ENCODE data around the gene AGK. TPM values are rescaled to one million over a fixed set of nuclear protein-coding genes. Genes with fewer than 3 reads are reported as not detected.

The AGK gene
- total and polyA plus RNA-seq, 4 donors: 7.2 to 13.6 (median 8.9) TPM

DNA sequence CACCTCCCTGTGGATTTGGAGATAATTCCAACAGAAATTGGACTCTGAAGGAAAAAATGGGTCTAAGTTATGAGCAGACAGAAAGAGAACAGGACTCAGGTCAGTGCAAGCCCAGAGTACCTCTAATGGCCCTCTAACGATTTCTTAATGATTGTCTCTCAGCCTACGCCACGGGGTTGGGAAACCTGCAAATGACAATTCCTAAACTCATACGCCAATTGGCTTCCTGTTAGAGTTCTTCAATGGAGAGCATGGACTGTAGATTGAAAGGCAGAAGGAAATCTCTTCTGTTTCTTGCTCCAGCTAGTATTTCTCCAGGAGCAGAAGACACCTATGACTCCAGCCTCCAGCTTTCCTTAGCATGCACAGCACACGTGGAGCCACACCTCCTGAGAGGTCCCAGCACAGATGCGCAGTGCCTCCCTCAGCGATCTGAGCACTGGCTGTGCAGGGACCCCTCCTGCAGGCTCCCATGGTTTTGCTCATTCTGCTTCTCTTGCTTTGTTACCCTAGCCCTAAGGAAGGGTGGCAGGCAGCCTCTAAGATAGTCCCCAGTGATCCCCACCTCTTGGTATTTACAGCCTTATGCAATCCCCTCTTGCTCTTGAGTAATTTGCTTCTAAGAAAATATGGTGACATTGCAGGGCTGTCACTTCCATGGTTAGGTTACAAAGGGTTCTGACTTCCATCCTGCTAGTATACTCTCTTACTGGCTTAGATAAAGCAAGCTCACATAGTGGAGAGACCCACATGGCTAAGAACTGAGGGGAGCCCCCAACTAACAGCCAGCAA, 120.7 kb downstream of the AGK start:
- no peaks in the 10 kb centered on the region for H3K27me3 ChIP-seq (ENCODE audit: control insufficient read depth in 4 of 4, insufficient read depth in 4 of 4, low read length in 3 of 4)
- TF ChIP-seq FOXA1 (IDR thresholded peaks at IDR 0.05) (no peak), HNF4A (conservative IDR thresholded peaks at IDR 0.05) (no peak), HNF4G (IDR thresholded peaks at IDR 0.05) (no peak)
- TF ChIP-seq, protein P1, sequence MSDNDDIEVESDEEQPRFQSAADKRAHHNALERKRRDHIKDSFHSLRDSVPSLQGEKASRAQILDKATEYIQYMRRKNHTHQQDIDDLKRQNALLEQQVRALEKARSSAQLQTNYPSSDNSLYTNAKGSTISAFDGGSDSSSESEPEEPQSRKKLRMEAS (IDR thresholded peaks at IDR 0.05): no peak
- TF ChIP-seq, protein P2, sequence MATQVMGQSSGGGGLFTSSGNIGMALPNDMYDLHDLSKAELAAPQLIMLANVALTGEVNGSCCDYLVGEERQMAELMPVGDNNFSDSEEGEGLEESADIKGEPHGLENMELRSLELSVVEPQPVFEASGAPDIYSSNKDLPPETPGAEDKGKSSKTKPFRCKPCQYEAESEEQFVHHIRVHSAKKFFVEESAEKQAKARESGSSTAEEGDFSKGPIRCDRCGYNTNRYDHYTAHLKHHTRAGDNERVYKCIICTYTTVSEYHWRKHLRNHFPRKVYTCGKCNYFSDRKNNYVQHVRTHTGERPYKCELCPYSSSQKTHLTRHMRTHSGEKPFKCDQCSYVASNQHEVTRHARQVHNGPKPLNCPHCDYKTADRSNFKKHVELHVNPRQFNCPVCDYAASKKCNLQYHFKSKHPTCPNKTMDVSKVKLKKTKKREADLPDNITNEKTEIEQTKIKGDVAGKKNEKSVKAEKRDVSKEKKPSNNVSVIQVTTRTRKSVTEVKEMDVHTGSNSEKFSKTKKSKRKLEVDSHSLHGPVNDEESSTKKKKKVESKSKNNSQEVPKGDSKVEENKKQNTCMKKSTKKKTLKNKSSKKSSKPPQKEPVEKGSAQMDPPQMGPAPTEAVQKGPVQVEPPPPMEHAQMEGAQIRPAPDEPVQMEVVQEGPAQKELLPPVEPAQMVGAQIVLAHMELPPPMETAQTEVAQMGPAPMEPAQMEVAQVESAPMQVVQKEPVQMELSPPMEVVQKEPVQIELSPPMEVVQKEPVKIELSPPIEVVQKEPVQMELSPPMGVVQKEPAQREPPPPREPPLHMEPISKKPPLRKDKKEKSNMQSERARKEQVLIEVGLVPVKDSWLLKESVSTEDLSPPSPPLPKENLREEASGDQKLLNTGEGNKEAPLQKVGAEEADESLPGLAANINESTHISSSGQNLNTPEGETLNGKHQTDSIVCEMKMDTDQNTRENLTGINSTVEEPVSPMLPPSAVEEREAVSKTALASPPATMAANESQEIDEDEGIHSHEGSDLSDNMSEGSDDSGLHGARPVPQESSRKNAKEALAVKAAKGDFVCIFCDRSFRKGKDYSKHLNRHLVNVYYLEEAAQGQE (IDR thresholded peaks at IDR 0.05): no peak
- H3K9ac ChIP-seq (ENCODE audit: low read depth in 1 of 2, low read length in 2 of 2): no peak overlapping the region
- peaks cover 0 to 15% (median 7%) of the 10 kb centered on the region in 4 donors for H3K36me3 ChIP-seq (ENCODE audit: control insufficient read depth in 4 of 4, insufficient read depth in 3 of 4, low read depth in 1 of 4, low read length in 3 of 4)
- no peaks in the 10 kb centered on the region for H3K4me1 ChIP-seq (ENCODE audit: control insufficient read depth in 4 of 4, insufficient read depth in 4 of 4, low read length in 3 of 4)
- no peak overlapping the region for H3K27ac ChIP-seq (ENCODE audit: low read depth in 1 of 2, low read length in 2 of 2)
- H3K4me3 ChIP-seq (ENCODE audit: low read depth in 1 of 3, low read length in 3 of 3): no peak overlapping the region
- no peaks in the 10 kb centered on the region for H3K9me3 ChIP-seq (ENCODE audit: control insufficient read depth in 4 of 4, low read length in 3 of 4)
- WGBS: 99% methylated on average over 7 of the region's 7 CpGs
- DNase-seq (ENCODE audit: low spot score): no peak

- TF ChIP-seq YY1 (IDR thresholded peaks at IDR 0.05): no peak
- no peak for TF ChIP-seq GABPA (IDR thresholded peaks at IDR 0.05 in 1 of 2, conservative IDR thresholded peaks at IDR 0.05 in 1 of 2)
- no peak for TF ChIP-seq HNF4A (conservative IDR thresholded peaks at IDR 0.05)
- TF ChIP-seq, protein P2 (IDR thresholded peaks at IDR 0.05): no peak
- no peak for TF ChIP-seq JUND (IDR thresholded peaks at IDR 0.05)
- no peak for TF ChIP-seq FOXA2 (IDR thresholded peaks at IDR 0.05)
- TF ChIP-seq, protein P3, sequence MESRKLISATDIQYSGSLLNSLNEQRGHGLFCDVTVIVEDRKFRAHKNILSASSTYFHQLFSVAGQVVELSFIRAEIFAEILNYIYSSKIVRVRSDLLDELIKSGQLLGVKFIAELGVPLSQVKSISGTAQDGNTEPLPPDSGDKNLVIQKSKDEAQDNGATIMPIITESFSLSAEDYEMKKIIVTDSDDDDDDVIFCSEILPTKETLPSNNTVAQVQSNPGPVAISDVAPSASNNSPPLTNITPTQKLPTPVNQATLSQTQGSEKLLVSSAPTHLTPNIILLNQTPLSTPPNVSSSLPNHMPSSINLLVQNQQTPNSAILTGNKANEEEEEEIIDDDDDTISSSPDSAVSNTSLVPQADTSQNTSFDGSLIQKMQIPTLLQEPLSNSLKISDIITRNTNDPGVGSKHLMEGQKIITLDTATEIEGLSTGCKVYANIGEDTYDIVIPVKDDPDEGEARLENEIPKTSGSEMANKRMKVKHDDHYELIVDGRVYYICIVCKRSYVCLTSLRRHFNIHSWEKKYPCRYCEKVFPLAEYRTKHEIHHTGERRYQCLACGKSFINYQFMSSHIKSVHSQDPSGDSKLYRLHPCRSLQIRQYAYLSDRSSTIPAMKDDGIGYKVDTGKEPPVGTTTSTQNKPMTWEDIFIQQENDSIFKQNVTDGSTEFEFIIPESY (IDR thresholded peaks at IDR 0.05): no peak
- no peak for TF ChIP-seq SP1 (IDR thresholded peaks at IDR 0.05)
- no peak for TF ChIP-seq NR2F2 (IDR thresholded peaks at IDR 0.05)
- TF ChIP-seq, protein P4, sequence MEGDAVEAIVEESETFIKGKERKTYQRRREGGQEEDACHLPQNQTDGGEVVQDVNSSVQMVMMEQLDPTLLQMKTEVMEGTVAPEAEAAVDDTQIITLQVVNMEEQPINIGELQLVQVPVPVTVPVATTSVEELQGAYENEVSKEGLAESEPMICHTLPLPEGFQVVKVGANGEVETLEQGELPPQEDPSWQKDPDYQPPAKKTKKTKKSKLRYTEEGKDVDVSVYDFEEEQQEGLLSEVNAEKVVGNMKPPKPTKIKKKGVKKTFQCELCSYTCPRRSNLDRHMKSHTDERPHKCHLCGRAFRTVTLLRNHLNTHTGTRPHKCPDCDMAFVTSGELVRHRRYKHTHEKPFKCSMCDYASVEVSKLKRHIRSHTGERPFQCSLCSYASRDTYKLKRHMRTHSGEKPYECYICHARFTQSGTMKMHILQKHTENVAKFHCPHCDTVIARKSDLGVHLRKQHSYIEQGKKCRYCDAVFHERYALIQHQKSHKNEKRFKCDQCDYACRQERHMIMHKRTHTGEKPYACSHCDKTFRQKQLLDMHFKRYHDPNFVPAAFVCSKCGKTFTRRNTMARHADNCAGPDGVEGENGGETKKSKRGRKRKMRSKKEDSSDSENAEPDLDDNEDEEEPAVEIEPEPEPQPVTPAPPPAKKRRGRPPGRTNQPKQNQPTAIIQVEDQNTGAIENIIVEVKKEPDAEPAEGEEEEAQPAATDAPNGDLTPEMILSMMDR (IDR thresholded peaks at IDR 0.05; ENCODE audit: low read depth, low read length, missing input control): no peak
- no peak for TF ChIP-seq FOXA1 (IDR thresholded peaks at IDR 0.05)
- TF ChIP-seq HNF4G (IDR thresholded peaks at IDR 0.05): no peak
- no peak for TF ChIP-seq RXRA (IDR thresholded peaks at IDR 0.05)
- TF ChIP-seq, protein P5, sequence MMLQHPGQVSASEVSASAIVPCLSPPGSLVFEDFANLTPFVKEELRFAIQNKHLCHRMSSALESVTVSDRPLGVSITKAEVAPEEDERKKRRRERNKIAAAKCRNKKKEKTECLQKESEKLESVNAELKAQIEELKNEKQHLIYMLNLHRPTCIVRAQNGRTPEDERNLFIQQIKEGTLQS (IDR thresholded peaks at IDR 0.05): no peak
- TF ChIP-seq EGR1 (IDR thresholded peaks at IDR 0.05; ENCODE audit: low read depth in 2 of 2): no peak
- Histone ChIP-seq H3K9me3 (ENCODE audit: control insufficient read depth in 4 of 4, low read length in 3 of 4) (no peaks in the 10 kb centered on the region), H3K27ac (ENCODE audit: low read depth in 1 of 2, low read length in 2 of 2) (no peak overlapping the region), H3K36me3 (ENCODE audit: control insufficient read depth in 4 of 4, insufficient read depth in 3 of 4, low read depth in 1 of 4, low read length in 3 of 4) (peaks cover 0 to 15% (median 6%) of the 10 kb centered on the region in 4 donors), H3K4me3 (ENCODE audit: low read depth in 1 of 3, low read length in 3 of 3) (no peak overlapping the region), H3K4me1 (ENCODE audit: control insufficient read depth in 4 of 4, insufficient read depth in 4 of 4, low read length in 3 of 4) (no peaks in the 10 kb centered on the region), H3K9ac (ENCODE audit: low read depth in 1 of 2, low read length in 2 of 2) (no peak overlapping the region), H3K27me3 (ENCODE audit: control insufficient read depth in 4 of 4, insufficient read depth in 4 of 4, low read length in 3 of 4) (no peaks in the 10 kb centered on the region)
- no peak for DNase-seq (ENCODE audit: low spot score)
- 96% methylated on average over 3 of the region's 3 CpGs for WGBS
Measured at GRCh38 chr7:141673346-141673745, 122.1 kb downstream of the AGK start.
